Ascending aorta (tissue), 2 donors: ENCODE results near the gene ARHGEF3. TPM values are rescaled to one million over a fixed set of nuclear protein-coding genes. Genes with fewer than 3 reads are reported as not detected.

Experiments used
- DNase-seq, 2 donors: peaks; one replicate each; pipeline ENCODE4 v3.0.0-alpha.2; 2019; ENCODE audit warnings: low spot score in 2 of 2
- H3K27ac ChIP-seq, 2 donors: fragments of 200-600 bp; sonication (generic); one replicate each; pipeline ENCODE4 v1.5.1; 2016 to 2017; ENCODE audit warnings: mild to moderate bottlenecking in 1 of 2
- H3K27me3 ChIP-seq: fragments of 200-600 bp; sonication (generic); one replicate; pipeline ENCODE4 v1.5.1; 2017
- H3K36me3 ChIP-seq, 2 donors: fragments of 200-600 bp; sonication (generic); one replicate each; pipeline ENCODE4 v1.5.1; 2016
- H3K4me1 ChIP-seq, 2 donors: fragments of 200-600 bp; sonication (generic); one replicate each; pipeline ENCODE4 v1.5.1; 2016 to 2017; ENCODE audit warnings: mild to moderate bottlenecking in 1 of 2
- H3K4me3 ChIP-seq, 2 donors: fragments of 200-600 bp; sonication (generic); one replicate each; pipeline ENCODE4 v1.5.1; 2016 to 2017; ENCODE audit warnings: mild to moderate bottlenecking in 1 of 2
- H3K9me3 ChIP-seq, 2 donors: fragments of 200-600 bp; sonication (generic); one replicate each; pipeline ENCODE4 v1.5.1; 2016
- intact Hi-C: fragments of 100-400 bp; cut with DNase I; formaldehyde crosslinking; loops from one replicate; pipeline ENCODE4 v1.15.1; 2023
- total RNA-seq: library from RNA; depleted of rRNA; stranded (reverse); fragments of >200 nt; gene quantifications from one replicate; pipeline ENCODE4 v1.1.0, GENCODE V29; 2016
- TF ChIP-seq, protein P1 (sequence below), 3 experiments: fragments of 200-600 bp in 2 of 3; fragments of 450-650 bp in 1 of 3; sonication (generic) in 2 of 3; IDR thresholded peaks; one replicate each; pipeline ENCODE4 v1.5.1; 2016 to 2019; ENCODE audit warnings: antibody characterized with exemption in 3 of 3, mild to moderate bottlenecking in 1 of 3, moderate library complexity in 1 of 3

Gene ARHGEF3
- total RNA-seq, 1 donor from 2014 or later: 16.8 TPM

DNA sequence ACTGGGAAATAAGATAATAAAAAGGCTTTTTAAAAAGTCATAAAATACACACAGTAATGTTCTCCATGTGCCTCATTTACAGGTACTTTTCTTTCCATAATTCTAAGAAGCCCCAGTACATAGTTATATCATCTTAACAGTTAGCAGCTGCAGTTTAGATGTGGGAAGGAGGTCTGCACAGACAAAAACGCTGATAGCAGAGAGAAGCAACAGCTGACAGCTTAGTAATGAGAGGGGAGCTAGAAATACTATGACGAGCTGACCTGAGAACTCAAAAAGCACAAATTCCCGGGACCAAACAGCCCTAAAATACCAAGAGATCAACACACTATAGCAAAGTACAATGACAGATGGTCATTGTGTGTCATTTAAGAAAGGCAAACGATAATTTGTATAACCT, 36.7 kb upstream of the ARHGEF3 start:
- Histone ChIP-seq H3K9me3 (no peaks in the 10 kb centered on the region), H3K27me3 (no peaks in the 10 kb centered on the region), H3K4me3 (no peak overlapping the region), H3K4me1 (no peaks in the 10 kb centered on the region), H3K36me3 (no peaks in the 10 kb centered on the region), H3K27ac (no peak overlapping the region)
- intact Hi-C loops: no loop called here
- TF ChIP-seq, protein P1, sequence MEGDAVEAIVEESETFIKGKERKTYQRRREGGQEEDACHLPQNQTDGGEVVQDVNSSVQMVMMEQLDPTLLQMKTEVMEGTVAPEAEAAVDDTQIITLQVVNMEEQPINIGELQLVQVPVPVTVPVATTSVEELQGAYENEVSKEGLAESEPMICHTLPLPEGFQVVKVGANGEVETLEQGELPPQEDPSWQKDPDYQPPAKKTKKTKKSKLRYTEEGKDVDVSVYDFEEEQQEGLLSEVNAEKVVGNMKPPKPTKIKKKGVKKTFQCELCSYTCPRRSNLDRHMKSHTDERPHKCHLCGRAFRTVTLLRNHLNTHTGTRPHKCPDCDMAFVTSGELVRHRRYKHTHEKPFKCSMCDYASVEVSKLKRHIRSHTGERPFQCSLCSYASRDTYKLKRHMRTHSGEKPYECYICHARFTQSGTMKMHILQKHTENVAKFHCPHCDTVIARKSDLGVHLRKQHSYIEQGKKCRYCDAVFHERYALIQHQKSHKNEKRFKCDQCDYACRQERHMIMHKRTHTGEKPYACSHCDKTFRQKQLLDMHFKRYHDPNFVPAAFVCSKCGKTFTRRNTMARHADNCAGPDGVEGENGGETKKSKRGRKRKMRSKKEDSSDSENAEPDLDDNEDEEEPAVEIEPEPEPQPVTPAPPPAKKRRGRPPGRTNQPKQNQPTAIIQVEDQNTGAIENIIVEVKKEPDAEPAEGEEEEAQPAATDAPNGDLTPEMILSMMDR (IDR thresholded peaks at IDR 0.05): no peak
- DNase-seq: no peak

DNA sequence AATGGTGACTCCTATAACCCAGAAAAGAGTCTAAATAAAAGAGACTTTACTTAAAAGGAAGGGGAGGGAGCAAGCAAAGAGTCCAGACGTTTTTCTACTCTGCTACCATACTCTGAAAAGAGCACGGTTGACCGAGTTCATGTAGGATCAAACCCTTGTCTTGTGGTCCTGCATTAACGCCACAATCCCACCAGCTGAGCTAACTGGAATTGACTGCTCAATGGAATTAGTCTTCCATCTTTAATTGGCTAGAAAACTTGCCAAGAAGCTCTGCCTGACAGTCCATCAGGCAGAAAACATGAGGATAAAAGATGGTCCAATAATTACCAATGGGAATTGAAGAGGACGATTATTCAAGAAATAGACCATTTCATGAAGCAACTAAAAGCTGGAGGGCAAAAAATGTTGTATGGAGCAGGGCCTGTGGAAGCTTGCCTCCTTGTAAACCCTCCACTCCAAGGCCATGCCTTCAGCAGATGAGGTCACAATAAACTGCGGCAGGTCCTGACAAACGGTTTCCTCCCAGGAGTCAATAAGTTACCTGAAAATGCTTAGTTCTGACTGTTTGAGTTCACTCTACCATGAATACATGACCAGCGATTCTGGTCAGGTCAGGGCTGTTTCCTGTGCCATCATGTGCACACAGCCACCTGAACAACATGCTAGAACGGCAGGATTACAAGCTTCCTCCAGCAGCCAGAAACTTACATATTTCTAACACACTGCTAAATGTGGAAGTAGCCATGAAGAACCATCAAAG, 35.6 kb upstream of the ARHGEF3 start:
- no peaks in the 10 kb centered on the region for H3K36me3 ChIP-seq
- no peaks in the 10 kb centered on the region for H3K27me3 ChIP-seq
- H3K27ac ChIP-seq: no peak overlapping the region
- no peaks in the 10 kb centered on the region for H3K4me1 ChIP-seq
- no peaks in the 10 kb centered on the region for H3K9me3 ChIP-seq
- DNase-seq: no peak
- intact Hi-C loops: no loop called here
- no peak overlapping the region for H3K4me3 ChIP-seq
- TF ChIP-seq, protein P1 (IDR thresholded peaks at IDR 0.05): no peak

DNA sequence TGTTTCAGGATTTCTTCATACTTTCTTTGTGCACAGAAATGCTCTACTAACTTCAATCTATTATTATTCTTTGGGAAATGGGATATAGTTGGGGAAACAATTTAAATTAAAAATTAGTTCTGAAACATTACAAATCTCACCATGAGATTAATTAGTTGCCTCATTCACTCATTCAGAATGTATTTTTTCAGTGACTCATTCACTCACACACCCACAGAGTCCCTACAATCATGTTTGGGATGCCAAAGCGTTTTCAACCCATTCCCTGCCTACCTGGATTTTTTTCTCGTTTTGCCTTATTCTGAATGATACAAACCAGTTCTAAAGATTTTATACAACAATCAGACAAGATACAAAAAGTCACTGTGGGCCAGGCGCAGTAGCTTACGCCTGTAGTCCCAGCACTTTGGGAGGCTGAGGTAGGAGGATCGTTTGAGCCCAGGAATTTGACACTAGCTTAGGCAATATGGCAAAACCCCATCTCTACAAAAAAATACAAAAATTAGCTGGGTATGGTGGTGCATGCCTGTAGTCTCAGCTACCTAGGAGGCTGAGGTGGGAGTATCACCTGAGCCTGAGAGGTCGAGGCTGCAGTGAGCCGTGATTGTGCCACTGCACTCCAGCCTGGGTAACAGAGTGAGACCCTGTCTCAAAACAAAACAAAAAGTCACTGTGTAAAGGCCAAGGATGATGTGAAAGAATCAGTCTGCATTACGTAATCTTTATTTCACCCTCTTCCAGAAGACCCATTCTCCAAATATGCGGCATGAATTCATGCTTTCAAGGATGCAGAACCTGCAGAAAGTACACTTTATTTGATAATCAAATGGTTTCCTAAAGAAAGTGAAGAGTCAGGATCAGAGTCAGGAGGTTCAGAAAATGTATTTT, 34.8 kb upstream of the ARHGEF3 start:
- Histone ChIP-seq H3K27me3 (no peaks in the 10 kb centered on the region), H3K36me3 (no peaks in the 10 kb centered on the region), H3K9me3 (no peaks in the 10 kb centered on the region), H3K4me1 (no peaks in the 10 kb centered on the region), H3K27ac (no peak overlapping the region), H3K4me3 (no peak overlapping the region)
- no peak for DNase-seq
- TF ChIP-seq, protein P1 (IDR thresholded peaks at IDR 0.05): no peak
- intact Hi-C loops: no loop called here

DNA sequence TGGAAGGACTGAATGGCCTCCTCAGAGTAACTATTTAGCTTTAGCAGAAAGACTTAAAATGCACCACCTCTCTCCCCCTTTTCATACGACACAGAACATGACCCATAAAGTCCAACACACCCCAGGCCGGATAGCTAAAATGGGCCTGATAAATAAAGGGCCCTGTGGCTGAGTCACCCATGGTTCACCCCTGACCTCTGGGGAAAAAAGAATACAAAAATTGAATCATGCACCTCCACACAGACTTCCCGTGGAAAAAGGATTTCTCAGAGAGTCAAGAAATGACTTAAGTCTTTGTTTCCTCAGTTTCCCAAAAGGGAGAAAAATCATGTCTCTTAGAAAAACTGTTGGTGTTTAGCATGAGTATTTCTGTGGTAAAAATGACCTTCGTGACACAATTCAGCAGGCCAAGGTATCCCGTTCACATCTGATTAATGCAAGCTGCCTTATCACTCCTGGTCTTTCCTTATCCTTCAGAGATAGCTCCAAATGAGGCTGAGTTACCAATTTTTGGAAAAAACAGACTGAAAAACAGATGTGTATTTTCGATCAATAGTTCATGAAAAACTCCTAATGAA, 34.0 kb upstream of the ARHGEF3 start:
- no peaks in the 10 kb centered on the region for H3K36me3 ChIP-seq
- H3K9me3 ChIP-seq: no peaks in the 10 kb centered on the region
- no peaks in the 10 kb centered on the region for H3K4me1 ChIP-seq
- intact Hi-C loops: no loop called here
- no peaks in the 10 kb centered on the region for H3K27me3 ChIP-seq
- no peak overlapping the region for H3K4me3 ChIP-seq
- H3K27ac ChIP-seq: no peak overlapping the region
- DNase-seq: no peak
- TF ChIP-seq, protein P1 (IDR thresholded peaks at IDR 0.05): no peak

DNA sequence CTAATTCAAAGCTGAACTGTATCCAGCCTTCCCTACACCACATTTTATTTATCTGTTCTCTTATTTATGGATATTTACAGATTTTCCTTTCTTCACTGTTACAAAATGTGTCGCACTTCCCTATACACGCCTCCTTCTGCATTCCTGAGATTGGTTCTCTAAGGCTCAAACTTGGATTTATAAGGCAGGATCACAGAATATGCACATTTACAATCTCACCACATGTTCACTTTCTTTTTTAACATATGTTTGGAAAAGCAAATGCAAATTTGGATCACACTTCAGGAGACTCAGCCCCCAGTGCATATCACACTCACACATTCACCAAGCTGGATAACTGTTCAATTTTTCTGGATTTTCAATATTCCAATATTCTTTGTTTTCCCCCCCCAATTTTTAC, 31.8 kb upstream of the ARHGEF3 start:
- H3K27ac ChIP-seq: no peak overlapping the region
- TF ChIP-seq, protein P1 (IDR thresholded peaks at IDR 0.05): no peak
- no peak overlapping the region for H3K4me3 ChIP-seq
- no peaks in the 10 kb centered on the region for H3K36me3 ChIP-seq
- no peaks in the 10 kb centered on the region for H3K4me1 ChIP-seq
- no peaks in the 10 kb centered on the region for H3K27me3 ChIP-seq
- no peak for DNase-seq
- intact Hi-C loops: no loop called here
- no peaks in the 10 kb centered on the region for H3K9me3 ChIP-seq
